HG03045 (cell line): ENCODE data around the gene SLMAP.
"Not testable (repeated sequence)": the region's sequence is repeated elsewhere in the genome, so short reads cannot be mapped to it uniquely, and the experiment has no call there.

Experiments
- ATAC-seq: cut with Tn5 transposase; IDR thresholded peaks from one replicate; pipeline ENCODE4 v1.9.1; 2021; ENCODE audit warnings: mild to moderate bottlenecking, moderate library complexity; ENCODE audit not compliant: unreplicated experiment

Gene SLMAP

DNA sequence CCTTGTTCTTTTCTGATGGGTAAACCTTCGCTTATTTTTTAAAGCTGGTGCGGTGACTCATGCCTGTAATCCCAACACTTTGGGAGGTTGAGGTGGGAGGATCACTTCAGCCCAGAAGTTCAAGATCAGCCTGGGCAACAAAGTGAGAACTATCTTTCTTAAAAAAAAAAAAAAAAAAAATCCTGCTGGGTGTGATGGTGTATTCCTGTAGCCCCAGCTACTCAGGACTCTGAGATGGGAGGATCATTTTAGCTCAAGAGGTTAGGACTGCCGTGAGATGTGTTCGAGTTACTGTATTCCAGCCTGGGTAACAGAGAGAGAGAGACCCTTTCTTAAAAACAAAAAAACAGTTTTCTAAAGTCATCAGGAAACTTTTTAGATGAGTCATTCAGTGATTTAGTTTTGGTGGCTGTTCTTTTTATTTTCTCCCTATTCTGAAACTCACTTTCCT is 37.7 kb downstream of the SLMAP start:
- ATAC-seq = no peak

DNA sequence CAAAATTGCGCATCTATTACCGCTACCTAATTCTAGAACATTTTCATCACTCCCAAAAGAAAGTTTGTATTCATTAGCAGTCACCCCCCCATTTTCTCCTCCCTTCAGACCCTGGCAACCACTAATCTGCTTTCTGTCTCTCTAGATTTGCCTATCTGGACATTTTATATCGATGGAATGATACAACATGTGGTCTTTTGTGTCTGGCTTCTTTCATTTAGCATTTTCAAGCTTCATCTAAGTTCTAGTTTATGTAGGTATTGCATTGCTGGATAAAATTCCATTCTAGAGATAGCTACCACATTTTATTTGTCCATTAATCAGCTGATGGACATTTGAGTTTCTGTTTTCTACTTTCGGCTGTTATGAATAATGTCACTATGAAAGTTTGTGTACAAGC is 38.4 kb downstream of the SLMAP start:
- no peak for ATAC-seq

- no peak for ATAC-seq
Measured at GRCh38 chr3:57794951-57795350, 38.8 kb downstream of the SLMAP start.

GRCh38 chr3:57796261-57796660 is 40.2 kb downstream of the SLMAP start:
- no peak for ATAC-seq

- no peak for ATAC-seq
Measured at GRCh38 chr3:57797701-57798487, 41.8 kb downstream of the SLMAP start.

GRCh38 chr3:57803647-57804081 is 47.6 kb downstream of the SLMAP start:
- ATAC-seq = no peak

DNA sequence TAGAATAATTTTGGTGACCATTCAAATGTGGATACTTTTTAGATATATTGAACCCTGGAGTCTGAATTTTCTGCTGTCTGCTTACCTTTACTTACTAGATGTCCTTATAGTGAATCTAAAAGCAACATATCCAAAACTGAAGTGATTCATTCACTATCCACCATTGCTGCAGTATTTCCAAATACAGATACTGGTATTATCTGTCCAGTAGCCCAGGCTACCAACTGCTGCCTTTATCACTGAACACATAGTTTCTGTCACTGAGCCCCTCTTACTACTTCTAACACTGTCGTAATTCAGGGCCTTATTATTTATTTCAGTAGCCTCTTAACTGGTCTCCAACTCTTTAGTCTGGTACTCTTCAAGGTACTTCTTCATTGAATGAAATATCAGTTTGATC is 49.2 kb downstream of the SLMAP start:
- no peak for ATAC-seq

DNA sequence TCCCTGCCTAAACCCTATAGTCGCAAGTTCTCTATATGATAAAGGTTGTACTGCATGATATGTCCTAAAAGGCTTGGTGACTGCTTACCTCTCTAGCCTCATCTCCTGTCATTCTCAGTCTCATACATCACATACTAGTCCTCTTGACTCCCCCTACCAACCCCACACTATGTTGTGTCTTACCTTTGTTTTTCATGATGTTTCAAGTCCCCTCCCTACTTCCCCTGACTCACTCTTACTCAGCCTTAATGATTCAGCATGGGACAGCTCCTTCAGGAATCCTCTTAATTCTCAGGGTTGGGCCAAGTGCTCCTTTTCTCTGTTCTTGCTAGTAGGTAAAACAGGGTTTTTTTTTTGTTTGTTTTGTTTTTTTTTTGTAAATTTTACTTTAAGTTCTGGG is 49.6 kb downstream of the SLMAP start:
- ATAC-seq = no peak

DNA sequence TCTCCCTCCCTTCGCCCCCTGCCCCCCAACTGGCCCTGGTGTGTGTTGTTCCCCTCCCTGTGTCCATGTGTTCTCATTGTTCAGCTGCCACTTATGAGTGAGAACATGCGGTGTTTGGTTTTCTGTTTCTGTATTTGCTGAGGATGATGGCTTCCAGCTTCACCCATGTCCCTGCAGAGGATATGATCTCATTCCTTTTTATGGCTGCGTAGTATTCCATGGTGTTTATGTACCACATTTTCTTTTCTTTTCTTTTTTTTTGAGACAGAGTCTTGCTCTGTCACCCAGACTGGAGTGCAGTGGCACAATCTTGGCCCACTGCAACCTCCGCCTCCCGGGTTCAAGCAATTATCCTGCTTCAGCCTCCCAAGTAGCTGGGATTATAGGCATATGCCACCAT is 50.1 kb downstream of the SLMAP start:
- ATAC-seq = not testable (repeated sequence)

GRCh38 chr3:57808961-57809608 is 53.0 kb downstream of the SLMAP start:
- ATAC-seq = no peak

GRCh38 chr3:57809609-57809968 is 53.5 kb downstream of the SLMAP start:
- no peak for ATAC-seq

DNA sequence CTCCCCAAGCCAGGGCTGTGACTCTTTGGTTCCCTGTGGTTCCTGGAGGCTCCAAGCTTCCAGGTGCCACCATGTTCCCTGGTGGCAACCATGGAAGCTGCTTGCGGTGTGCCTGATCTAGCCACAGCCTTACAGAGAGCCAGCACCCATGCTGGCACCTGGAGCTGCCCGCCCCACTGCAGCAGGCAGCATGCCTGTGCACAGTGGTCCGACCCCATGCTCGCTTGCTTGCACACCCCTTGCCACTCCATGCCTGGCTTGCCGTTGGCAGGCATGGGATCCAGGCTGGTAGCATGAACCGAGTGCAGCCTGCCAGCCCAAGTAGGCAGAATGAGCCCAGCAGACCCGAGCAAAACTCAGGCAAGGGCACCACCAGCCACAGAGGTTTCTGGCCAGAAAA is 53.9 kb downstream of the SLMAP start:
- ATAC-seq = no peak

- ATAC-seq = no peak
Measured at GRCh38 chr3:57810471-57811137, 54.5 kb downstream of the SLMAP start.

DNA sequence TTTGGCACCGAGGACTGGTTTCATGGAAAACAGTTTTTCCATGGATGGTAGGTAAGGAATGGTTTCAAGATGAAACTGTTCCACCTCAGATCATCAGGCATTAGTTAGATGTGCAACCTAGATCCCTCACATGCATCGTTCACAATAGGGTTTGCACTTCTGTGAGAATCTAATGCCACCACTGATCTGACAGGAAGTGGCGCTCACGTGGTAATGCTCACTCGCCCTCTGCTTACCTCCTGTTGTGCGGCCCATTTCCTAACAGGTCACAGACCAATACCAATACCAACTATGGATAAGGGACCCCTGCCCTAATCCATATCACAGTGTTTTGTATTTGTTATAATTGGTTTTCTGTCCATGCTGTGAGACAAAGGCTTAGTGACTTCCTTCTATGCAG is 58.9 kb downstream of the SLMAP start:
- ATAC-seq = no peak

- ATAC-seq = no peak
Measured at GRCh38 chr3:57816471-57817095, 60.5 kb downstream of the SLMAP start.

GRCh38 chr3:57818772-57819171 is 62.7 kb downstream of the SLMAP start:
- ATAC-seq = no peak

DNA sequence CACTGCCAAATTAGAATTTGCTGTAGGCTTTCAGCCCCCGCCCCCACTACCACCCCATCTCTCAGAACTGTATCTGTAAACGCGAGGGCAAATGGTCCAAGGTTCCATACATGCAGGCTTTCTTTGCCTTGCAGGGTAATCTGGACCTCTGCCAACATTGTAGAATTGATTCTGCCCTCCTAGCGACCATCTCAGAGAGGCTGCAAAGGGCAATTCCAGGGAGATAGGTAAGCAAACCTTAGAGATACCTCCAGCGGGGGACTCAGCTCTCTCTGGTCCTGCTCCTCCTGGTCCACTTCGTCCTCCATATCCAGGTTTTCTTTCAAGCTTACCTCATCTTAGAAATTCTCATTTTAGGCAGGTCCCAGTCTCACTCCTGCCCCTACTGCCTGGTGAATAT is 64.4 kb downstream of the SLMAP start:
- ATAC-seq = no peak

DNA sequence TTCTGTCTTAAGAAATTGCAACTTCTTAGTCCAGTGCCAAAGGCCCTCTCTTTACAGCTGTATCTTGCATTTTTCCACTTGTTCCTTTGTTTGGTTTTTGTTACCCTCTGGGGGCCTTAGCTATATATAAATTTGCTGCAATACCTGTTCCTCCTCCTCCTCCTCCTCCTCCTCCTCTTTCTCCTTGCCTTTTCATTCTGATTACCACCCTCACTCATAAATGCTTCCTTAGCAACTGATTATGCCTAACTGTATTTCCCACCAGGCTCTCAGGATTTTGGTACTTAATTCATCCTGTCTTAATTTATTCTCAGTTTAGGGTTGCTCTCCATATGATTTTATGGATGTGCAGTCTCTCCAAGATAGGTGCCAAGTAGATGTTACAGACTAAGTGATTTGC is 65.7 kb downstream of the SLMAP start:
- ATAC-seq = no peak

DNA sequence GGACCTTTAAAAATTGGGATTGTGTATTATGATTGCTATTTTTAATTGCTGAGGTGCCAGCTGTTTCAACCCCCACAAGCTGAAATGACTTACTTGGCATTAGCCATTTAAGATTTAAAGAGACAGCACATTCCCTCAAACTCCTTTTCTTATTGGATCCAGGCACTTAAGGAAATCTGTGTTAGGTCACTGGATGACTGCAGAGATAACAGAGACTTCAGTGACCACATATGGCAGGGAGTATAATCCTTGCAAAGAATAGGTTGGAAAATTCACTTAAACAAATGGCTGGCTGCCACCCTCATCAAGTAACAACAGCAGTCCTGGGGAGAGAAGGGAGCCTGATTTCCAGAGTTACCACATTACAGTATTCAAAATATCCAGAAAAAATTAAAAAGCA is 66.6 kb downstream of the SLMAP start:
- no peak for ATAC-seq

- ATAC-seq = no peak
Measured at GRCh38 chr3:57825116-57825515, 69.0 kb downstream of the SLMAP start.

DNA sequence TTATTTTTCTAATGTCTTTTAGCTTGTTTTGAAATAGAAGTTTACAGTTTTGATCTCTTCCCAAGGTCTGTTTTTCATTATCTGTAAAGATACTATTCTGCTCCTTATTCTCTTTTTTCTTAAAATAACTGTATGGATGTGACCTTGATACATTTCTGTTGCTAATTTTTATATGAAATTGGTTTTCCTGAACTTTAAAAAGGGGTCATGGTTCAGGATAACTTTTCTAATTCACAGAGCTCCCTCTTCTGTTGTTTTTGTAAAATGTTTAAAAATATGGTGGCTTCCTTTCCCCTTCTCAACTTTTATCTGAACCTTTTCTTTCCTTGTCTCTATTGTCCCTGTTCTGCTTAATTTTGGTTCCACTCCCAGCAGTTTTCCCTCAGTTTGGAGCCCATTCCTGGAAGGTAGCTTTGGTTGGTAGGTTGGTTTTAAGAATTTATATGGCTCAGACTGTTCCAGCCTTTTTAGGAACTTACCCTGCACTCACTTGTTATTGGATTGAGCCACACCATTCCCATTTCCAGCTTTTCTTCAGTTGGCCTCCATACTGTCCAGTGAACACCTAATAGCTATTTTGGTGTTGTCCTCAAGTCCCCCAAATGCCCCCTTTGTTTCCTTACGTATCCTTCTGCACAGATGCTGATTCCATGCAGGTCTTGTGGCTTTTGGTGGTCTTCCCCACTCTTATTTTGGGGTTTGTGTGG is 70.3 kb downstream of the SLMAP start:
- no peak for ATAC-seq
